Measurements from ENCODE around the gene TRIM31.

- TF ChIP-seq NFIC (IDR thresholded peaks at IDR 0.05) (no peak), TAF1 (IDR thresholded peaks at IDR 0.05; ENCODE audit: low read depth) (no peak), MAX (IDR thresholded peaks at IDR 0.05) (no peak), REST (IDR thresholded peaks at IDR 0.05; ENCODE audit: low read depth) (no peak), EP300 (IDR thresholded peaks at IDR 0.05; ENCODE audit: borderline replicate concordance) (no peak), USF1 (IDR thresholded peaks at IDR 0.05) (no peak), RAD21 (IDR thresholded peaks at IDR 0.05; ENCODE audit: low read depth) (no peak), CREB1 (IDR thresholded peaks at IDR 0.05; ENCODE audit: low read depth) (no peak), EGR1 (IDR thresholded peaks at IDR 0.05) (no peak)
Measured at GRCh38 chr6:30055513-30055912, 57.4 kb downstream of the TRIM31 start.
